ENCODE measurements around the gene GPR15LG.
"Not testable (repeated sequence)": the region's sequence is repeated elsewhere in the genome, so short reads cannot be mapped to it uniquely, and the experiment has no call there.

The GPR15LG gene

DNA sequence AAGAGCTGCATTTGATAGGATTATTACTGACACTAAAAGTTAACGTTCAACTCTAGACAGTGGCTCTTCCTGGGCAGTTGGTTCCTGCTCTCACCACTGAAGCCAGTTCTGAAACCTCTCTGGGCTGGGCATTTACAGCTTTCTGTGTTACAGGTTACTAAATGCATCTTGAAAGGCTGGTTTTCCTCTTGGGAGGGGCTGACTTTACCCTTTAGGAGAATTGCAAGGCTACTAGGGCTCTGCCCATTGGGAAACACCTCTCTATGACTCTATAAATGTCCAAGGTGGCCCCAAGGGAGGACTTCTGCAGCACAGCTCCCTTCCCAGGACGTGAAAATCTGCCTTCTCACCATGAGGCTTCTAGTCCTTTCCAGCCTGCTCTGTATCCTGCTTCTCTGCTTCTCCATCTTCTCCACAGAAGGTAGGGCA is at the start of gene GPR15LG:
TSS of gene GPR15LG (plus strand) at position 301 of the 429 bp plus-strand sequence. CDS start at position 352, 51 bp downstream.
- DNase-seq: peak; percentile 32

DNA sequence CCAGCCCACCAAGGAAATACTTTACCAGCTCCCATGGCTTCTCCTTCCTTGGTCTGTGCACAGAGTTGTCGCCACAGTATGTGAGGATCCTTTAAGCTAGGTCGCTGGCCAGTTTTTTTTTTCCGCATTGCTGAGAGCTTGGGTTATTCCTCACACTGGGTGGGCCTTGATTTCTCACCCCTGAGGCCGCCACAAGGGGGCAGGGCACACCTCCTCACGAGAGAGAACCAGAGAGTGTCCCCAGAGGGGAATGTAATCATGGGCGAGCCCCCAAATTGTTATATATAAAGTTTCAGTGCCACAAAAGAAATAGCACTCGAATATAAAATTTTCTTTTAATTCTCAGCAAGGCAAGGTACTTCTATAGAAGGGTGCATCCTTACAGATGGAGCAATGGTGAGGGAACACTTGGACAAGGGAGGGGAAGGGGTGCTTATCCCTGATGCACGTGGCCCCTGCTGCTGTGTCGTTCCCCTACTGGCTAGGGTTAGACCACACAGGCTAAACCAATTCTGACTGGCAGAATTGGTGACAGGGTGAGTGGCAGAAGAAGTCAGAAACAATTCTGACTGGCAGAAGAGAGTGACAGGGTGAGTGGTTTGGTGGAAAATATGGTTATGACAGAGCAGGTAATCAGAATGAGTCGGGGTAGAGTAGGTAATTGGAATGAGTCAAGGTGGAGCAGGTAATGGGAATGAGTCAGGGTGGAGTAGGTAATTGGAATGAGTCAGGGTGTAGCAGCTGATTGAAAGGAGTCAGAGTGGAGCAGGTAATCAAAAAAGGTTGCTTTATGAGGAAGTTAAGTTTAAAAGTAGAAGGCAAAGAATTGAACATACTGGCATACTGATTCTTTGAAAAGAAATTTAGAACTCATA is 47.5 kb upstream of the GPR15LG start:
- not testable (repeated sequence) for DNase-seq

DNA sequence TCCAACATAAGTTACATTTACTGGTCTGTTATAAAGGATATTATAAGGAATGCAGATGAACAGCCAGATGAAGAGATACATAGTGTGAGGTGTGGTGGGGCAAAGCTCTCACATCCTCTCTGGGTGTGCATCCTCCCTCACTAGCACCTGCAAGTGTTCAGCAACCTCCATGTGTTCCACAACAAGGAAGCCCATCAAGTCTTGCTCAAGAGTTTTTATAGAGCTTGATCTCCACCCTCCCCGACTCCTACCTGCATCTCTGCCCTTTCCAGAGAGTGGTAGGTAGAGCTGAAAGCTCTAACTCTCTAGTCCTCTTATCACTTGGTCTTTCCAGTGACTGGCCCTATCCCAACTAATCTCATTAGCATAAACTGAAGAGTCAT is 46.8 kb upstream of the GPR15LG start:
- DNase-seq: no peak

DNA sequence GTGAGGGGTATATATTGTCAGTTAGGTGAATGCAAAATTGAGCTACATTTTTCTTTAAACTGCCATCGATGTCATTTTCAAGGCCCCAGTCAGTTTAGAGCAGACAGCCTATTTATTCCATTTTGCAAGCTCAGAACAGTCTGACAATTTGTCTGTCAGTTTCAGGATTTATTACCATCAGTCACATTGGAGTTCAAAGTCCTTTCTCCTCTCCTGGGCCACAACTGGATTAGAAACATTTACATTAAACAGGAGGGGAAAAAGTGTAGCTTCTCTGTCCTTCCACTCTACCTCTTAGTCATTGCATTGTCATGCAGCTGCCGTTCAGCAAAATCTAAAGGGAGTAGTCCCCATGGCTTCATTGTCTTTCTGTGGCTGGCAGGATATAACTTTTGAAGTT is 37.8 kb upstream of the GPR15LG start:
- no peak for DNase-seq

DNA sequence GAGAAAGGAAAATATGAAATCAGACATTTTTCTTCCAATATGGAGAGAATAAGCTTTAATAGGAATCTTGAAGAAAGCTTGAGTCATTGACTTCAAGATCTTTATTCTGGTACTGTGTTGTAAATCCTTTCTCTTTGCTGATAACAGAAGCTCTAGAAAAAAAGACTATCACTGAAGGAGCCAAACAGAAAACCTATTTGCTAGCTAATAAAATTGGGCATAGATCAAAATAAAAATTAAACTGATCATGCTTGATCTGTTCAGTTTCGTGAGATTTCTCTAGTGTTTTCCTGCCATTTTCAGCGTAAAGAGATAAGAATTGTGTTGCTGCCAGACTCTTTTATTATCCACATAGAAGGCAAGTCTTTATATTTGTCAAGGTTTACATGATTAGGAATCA is 35.8 kb upstream of the GPR15LG start:
- DNase-seq: no peak

DNA sequence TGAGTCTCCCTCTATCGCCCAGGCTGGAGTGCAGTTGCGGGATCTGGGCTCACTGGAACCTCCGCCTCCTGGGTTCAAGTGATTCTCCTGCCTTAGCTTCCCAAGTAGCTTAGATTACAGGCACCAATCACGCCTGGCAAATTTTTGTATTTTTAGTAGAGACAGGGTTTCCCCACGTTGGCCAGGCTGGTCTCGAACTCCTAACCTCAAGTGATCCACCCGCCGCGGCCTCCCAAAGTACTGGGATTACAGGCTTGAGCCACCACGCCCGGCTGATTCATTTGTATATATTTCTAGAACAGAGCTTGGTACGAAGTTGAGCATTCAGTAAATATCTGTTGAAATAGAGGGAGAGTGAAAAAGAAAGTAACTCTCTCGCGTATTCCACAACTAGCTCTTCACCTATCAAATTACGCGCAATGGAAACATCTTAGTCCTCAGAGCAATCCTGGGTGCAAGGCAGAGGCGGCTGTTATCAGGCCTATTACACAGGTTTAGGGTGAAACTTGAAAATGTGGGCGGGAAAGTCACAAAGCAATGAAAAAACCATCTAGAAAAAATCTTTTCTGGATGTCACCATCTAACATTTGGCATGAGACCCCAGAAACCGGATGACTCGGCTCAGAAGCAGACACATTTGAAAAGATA is 35.0 kb upstream of the GPR15LG start:
- peak; percentile 78 for DNase-seq

DNA sequence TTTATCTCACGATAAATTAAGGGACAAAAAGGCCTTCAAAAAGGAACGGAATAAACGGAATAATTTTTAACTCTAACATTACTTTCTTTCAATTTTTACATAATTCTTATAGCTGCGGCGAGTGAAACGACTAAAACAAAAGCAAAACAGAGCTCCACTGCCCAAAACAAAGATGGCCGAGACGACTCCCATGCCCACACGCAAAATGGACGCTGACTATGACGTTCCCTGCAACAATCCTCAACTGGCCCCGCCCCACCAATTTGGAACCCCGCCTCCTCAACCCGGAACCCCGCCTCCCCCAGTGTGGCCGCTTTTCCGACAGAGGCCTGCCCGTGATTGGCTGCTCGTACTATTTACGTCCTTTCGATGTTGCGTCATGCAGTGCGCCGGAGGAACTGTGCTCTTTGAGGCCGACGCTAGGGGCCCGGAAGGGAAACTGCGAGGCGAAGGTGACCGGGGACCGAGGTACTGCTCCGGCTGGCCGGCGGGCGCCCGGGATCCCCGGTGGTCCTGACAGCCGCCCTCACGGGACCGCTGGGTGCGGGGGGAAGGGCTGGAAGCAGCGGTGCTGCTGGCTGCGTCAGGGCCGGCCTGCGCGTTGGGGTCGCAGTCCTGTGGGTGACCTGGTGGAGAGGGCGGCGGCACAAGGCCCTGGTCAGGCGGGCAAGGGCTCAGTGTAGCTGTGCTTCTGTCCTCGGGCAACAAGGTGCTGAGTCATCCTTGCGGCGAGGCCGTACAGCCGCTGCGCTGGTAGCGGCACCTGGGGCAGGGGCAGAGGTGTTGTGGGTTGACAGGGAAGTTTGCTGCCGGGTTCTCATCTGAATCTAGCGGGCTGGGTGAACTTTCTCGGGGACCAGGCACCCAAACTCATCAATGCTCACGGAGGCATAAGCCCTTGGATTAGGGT is 34.2 kb upstream of the GPR15LG start, which contains the start of gene GHITM:
TSS of gene GHITM (plus strand) at position 384 of the 910 bp plus-strand sequence. CDS start 1,992 bp downstream, outside the sequence.
- DNase-seq: peak; percentile 100

DNA sequence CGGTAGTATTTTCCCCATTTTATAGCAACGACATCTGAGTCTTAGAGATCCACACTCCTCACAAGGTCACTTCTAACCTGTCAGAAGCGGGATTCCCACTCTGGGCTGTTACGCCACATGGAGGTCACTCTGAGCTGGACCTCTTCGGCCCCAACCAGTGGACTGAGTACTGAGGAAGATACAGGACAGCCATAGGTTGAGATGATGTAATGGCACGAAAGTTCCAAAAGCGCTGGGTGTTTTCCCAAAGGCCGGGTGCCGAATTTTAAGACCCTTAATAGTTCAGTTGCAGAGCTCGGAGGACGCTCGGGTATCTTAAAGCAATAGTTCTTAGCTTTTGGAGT is 33.6 kb upstream of the GPR15LG start:
- DNase-seq: no peak

DNA sequence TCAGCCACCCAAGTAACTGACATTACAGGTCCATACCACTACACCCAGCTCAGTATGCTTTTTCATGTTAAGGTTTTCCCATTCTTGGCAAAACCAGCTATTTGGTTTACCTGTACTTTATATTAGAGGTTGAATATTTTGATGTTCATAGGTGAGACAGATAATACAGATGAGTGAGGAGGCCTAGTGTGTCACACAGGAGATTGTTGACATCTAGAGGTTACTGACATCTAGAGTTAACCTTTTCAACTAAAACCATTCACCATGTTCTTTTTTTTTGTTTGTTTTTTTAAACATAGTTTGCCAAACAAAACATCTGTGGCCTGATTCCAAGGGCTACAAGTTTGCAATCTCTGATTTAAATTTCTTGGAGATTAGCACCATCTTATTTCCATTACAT is 26.3 kb upstream of the GPR15LG start:
- no peak for DNase-seq

DNA sequence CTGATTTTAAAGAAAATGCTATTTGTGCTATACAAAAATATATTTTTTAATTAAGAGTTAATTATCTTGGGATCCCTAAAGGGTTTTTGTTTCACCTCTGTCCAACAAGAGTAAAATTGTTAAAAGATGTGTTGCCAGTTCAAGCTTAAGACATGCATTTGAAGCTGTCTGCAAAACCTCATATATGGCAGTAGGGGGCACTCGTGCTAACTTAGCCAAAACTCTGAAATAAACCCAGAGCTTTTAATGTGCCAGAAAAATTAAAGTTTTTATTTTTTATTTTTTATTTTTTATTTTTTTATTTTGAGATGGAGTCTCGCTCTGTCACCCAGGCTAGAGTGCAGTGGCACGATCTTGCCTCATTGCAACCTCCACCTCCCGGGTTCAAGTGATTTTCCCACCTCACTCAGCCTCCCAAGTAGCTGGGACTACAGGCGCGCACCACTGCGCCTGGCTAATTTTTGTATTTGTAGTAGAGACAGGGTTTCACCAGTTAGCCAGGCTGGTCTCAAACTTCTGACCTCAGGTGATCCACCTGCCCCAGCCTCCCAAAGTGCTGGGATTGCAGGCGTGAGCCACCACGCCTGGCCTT is 25.5 kb upstream of the GPR15LG start:
- not testable (repeated sequence) for DNase-seq

DNA sequence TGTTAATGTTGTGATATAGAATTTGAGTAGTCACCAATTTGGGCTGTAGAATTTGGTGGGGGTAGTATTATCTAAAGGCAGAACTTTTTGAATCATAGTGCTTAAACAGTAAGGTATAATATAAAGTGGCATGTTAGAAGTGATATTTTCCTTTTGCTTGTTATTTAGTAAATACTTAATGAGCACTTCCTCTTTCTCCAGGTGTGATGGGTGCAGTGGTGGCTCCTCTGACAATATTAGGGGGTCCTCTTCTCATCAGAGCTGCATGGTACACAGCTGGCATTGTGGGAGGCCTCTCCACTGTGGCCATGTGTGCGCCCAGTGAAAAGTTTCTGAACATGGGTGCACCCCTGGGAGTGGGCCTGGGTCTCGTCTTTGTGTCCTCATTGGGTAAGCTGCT is 23.7 kb upstream of the GPR15LG start:
- no peak for DNase-seq

DNA sequence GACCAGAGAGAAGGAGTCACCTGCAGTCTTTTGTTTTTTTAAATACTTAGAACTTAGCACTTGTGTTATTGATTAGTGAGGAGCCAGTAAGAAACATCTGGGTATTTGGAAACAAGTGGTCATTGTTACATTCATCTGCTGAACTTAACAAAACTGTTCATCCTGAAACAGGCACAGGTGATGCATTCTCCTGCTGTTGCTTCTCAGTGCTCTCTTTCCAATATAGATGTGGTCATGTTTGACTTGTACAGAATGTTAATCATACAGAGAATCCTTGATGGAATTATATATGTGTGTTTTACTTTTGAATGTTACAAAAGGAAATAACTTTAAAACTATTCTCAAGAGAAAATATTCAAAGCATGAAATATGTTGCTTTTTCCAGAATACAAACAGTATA is 20.8 kb upstream of the GPR15LG start:
- no peak for DNase-seq

DNA sequence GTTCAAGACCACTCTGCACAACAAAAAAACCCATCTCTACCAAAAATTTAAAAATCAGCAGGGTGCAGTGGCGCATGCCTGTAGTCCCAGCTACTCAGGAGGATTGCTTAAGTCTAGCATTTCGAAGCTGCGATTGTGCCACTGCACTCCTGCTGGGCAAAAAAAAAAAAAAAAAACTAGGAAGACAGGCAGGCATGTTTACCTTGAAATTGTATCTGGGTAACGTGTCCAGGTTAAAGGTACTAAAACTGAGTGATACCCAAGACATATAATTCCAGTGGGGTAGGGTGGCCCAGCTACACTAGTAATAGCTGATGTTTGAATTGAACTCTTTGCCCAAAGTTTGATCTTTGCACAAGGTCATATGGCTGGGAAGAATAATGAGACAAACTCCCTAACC is 18.1 kb upstream of the GPR15LG start:
- no peak for DNase-seq

DNA sequence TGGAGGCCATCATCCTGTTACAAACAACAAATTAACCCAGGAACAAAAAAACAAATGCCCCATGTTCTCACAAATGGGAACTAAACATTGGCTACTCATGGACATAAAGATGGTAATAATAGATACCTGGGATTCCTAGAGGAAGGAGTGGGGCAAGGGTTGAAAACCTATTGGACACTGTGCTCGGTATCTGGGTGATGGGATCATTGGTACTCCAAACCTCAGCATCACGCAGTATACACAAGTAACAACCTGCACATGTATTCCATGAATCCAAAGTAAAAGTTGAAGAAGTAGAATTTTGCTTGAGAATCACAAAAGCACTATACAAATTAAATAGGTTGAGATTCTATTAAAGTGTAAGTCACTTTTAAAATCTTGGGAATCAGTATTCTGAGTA is 17.6 kb upstream of the GPR15LG start:
- DNase-seq: no peak

DNA sequence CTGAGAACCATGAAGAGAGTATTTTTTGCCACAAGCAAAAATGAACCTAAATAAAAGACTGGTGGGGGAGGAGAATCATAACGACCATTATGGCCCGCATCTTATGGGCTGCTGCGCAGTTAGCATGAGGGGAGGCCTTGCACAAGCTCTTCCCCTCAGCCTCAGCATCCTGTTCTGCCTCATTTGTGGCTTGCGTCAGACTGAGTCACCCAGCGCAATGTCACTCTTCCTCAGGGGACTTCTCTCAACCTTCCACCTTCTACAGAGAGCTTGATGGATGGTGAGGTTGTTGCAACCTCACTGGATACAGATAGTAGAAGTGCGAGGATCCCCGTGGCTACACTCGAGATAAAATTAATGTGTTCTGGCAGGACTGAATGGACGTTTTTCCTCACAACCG is 16.8 kb upstream of the GPR15LG start:
- peak; percentile 72 for DNase-seq

DNA sequence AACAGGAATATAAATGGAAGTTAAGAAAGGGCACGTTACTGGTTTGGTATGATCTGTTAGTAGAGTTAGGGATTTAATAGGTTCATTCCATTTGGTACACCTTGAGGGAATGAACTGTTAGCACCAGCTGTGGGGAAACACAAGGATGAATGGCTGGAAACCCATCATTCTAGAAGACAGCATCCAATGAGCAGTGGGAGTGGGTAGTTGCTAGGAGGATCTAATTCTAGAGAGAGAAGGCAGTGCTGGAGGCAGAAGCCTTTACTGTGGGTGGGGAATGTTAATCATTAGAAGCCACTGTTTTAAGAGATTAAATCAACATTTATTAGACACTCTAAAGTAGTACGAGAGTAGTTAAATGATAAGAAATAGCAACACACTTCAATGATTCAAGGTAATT is 15.5 kb upstream of the GPR15LG start:
- no peak for DNase-seq

DNA sequence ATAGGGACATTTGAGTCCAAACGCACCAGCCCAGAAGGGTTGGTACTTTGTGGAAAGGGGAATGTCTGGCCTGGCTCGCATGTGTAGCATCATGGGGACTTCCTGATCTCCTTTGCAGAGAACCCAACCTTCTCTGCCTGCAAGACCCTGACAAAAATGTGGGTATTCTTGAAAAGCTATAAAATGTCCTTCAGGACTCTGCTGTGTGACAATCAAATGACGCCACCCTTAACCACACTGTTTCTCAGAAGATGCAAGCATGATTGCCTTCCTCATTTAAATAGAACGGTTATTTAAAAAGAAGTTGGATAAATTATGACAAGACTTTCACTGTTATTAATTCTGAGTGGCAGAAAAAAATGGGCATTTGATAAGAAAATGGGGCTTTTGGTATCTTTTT is 15.1 kb upstream of the GPR15LG start:
- no peak for DNase-seq

DNA sequence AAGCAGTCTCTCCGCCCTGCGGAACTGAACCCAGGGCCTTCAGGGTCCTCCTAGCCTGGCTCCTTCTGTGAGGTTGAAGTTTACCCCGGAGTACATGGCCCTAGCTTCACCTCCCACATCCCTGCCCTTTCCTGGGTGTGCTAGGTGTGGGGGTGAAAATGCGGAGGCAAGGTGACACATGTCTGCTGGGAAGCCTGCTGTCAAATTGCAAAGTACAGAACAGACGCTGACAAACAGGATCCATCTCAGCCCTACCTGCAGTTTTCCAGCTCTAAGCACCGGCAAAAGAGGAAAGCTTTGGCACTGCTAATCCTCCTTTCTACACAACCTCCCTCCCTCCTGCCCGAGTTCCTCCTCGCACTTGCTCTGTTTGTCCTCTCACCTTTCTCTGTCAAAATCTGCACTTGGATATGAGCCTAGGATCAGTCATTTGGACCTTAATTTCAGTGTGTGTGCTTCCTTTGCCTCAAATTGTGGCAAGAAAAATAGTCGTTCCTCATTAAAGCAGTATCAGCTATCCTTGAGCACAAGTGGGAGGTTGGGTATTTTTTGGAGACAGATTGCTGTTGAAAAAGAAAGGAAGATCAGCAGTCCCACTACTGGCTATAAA is 14.4 kb upstream of the GPR15LG start:
- no peak for DNase-seq

DNA sequence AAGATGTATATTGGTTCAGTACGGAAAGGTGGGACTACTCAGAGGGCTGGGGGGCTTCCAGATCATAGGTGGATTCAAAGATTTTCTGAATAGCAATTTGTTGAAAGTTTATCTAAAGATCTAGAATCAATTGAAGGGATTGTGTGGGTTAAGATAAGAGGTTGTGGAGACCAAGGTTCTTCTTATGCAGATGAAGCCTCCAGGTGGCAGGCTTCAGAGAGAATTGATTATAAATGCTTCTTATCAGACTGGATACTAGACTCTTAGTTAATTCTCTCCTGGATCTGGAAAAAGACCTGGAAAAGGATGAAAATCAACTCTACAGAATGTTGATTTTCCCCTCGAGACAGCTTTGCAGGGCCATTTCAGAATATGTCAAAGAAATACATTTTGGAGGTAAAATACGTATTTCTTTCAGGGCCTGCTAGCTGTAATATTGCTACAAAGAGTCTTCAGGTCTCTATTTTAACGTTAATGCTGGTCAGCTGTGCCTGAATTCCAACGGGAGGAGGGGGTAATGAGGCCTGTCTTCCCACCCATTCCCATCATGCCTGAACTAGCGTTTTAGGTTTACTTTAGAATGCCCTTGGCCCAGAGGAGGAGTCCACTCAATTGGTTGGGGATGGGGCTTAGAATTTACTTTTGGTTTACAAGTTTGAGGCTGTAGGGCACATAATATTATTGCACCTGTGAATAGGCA is 12.8 kb upstream of the GPR15LG start:
- DNase-seq: no peak

DNA sequence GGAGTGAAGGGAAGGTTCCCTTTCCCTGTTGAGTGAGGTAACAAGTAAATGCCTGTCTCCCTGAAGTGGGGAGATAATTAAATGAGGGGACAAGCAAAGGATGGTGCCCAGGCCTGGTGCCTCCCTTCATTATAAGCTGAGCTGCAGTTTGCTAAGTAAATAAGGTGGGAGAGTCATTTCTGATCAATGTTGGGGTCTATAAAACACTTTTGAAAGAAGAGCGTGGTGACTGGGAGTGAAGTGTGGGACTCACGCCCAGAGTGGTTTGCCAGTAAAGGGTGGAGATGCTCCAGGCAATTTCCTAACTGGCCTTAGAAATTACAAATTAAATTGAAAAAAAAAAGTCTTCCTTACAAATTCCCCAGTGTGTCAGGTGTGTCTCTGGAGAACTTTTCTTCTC is 9.6 kb upstream of the GPR15LG start:
- DNase-seq: no peak

DNA sequence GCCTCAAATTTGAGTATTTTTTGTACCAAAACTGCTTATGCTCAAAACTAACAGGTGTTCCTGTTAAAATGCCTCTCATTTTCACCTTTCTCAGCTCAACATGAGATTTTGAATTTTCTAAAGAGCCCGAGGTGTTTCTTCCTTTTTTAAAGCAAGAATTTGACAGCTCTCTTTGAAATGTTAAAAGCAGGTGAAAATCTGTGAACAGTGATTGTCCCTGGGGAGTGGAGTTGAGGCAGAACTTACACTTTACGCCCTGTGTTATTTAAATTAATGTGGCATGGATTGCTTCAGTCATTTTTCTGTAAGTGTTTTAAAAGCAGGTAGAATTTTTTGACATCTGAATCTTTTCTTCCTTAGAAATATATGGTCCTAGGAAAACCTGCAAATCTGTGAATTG is 9.2 kb upstream of the GPR15LG start:
- no peak for DNase-seq
